Transverse colon (tissue), 4 donors: ENCODE measurements around the gene CAT.

Experiments used
- CTCF ChIP-seq, 5 experiments: fragments of 200-600 bp in 3 of 5; fragments of 450-650 bp in 2 of 5; sonication (generic) in 3 of 5; IDR thresholded peaks; 1 replicate in 2 of 5; 2 replicates in 3 of 5; pipeline ENCODE4 v1.5.1; 2016 to 2017; ENCODE audit warnings: antibody characterized with exemption in 5 of 5, inconsistent platforms in 3 of 5, mild to moderate bottlenecking in 2 of 5, moderate library complexity in 1 of 5
- POLR2AphosphoS5 ChIP-seq, 3 donors: sonication (generic); formaldehyde crosslinking; IDR thresholded peaks; one replicate each; pipeline ENCODE4 v1.6.1; 2016; ENCODE audit warnings: antibody characterized with exemption in 3 of 3

GRCh38 chr11:34444428-34444827, 5.7 kb downstream of the CAT start:
- TF ChIP-seq CTCF (IDR thresholded peaks at IDR 0.05) (no peak), POLR2AphosphoS5 (IDR thresholded peaks at IDR 0.05) (no peak)
